ENCODE data around the gene MYOCOS. TPM values are rescaled to one million over a fixed set of nuclear protein-coding genes. Genes with fewer than 3 reads are reported as not detected.

Gene MYOCOS
- total and polyA plus RNA-seq, 2 of the 4 experiments (the other 2 are of a cell fraction): not detected

DNA sequence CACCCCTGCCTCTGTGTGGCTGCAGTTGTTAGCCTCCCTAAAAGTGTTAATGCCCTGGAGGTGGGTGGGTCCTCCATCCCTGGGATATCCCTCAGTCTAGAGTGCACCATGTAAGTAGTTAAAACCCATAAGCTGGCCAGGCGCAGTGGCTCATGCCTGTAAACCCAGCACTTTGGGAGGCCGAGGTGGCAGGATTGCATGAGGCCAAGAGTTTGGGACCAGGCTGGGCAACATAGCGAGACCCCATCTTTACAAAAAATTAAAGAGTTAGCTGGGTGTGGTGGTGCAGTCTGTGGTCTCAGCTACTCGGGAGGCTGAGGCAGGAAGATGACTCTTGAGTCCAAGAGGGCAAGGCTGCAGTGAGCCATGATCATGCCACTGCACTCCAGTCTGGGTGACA is 20.2 kb downstream of the MYOCOS start:
- BruUV-seq (replicated peaks): no TSS peak
- no peak overlapping the region for H3K4ac ChIP-seq (ENCODE audit: low read depth, low read length)
- no peak overlapping the region for H4K8ac ChIP-seq (ENCODE audit: low read depth in 2 of 2, low read length in 2 of 2)
- H3K9ac ChIP-seq (ENCODE audit: low read depth, low read length): no peak overlapping the region
- H3K18ac ChIP-seq (ENCODE audit: low read depth, low read length): no peak overlapping the region
- H2BK15ac ChIP-seq (ENCODE audit: low read depth, low read length): no peak overlapping the region
- in situ Hi-C loops (cut with MboI; ENCODE audit: low sequenced_read_pairs) (loop anchor here (10.0 kb wide), 1 partner anchor 343 kb away; no protein-coding TSS in a partner anchor), dilution Hi-C loops (cut with HindIII; ENCODE audit: low sequenced_read_pairs, unreplicated experiment) (no loop called here), intact Hi-C loops (cut with micrococcal nuclease) (no loop called here)
- H3K9me3 ChIP-seq (ENCODE audit: control insufficient read depth, insufficient read depth, low read length): no peaks in the 10 kb centered on the region
- H2BK5ac ChIP-seq (ENCODE audit: low read depth, low read length, poor library complexity, severe bottlenecking): no peak overlapping the region
- no peaks in the 10 kb centered on the region for H4K20me1 ChIP-seq (ENCODE audit: insufficient read depth, low read length)
- H4K5ac ChIP-seq (ENCODE audit: low read depth, low read length): no peak overlapping the region
- no peak for ATAC-seq (ENCODE audit: low read depth)
- H3K9me1 ChIP-seq (ENCODE audit: insufficient read depth, low read length): no peaks in the 10 kb centered on the region
- H4K91ac ChIP-seq (ENCODE audit: insufficient read depth, low read depth, low read length): no peak overlapping the region
- no peak overlapping the region for H3K27ac ChIP-seq (ENCODE audit: insufficient read depth, low read length)
- no peak overlapping the region for H3K56ac ChIP-seq (ENCODE audit: extremely low read depth, insufficient read depth, low read length)
- H2AFZ ChIP-seq (replicated peaks; ENCODE audit: low read length, poor library complexity): no peak overlapping the region
- no peak overlapping the region for H2BK120ac ChIP-seq (ENCODE audit: low read depth, low read length)
- H3K4me3 ChIP-seq (ENCODE audit: insufficient read depth, low read depth, low read length): no peak overlapping the region
- no peak overlapping the region for H2BK20ac ChIP-seq (ENCODE audit: low read depth, low read length)
- H3K4me1 ChIP-seq (ENCODE audit: control insufficient read depth, insufficient read depth, low read length): no peaks in the 10 kb centered on the region
- ChIA-PET POLR2A (ENCODE audit: unreplicated experiment) (no interaction called here), CTCF (interaction anchor here (0.7 to 1.0 kb wide), 3 partner anchors 10 to 343 kb away, joined by 3 to 7 read pairs (median 3); no protein-coding TSS in a partner anchor)
- no peak overlapping the region for H3K14ac ChIP-seq (replicated peaks; ENCODE audit: low read depth, low read length)
- peaks cover 6% of the 10 kb centered on the region; the same call in 1 of the 2 replicates for H3K27me3 ChIP-seq (ENCODE audit: control insufficient read depth, insufficient read depth, low read length)
- H3K36me3 ChIP-seq (ENCODE audit: control insufficient read depth, insufficient read depth, low read length): no peaks in the 10 kb centered on the region
- no peak overlapping the region for H2AK5ac ChIP-seq (ENCODE audit: low read depth, low read length)
- no peak overlapping the region for H3K4me2 ChIP-seq (ENCODE audit: low read depth, low read length)
- no peak overlapping the region for H3K23ac ChIP-seq (ENCODE audit: low read depth, low read length)
- TF ChIP-seq MXI1 (IDR thresholded peaks at IDR 0.05; ENCODE audit: borderline replicate concordance, low read depth, low read length) (no peak), CHD1 (IDR thresholded peaks at IDR 0.05; ENCODE audit: low read depth, low read length) (no peak)
- no peak for DNase-seq
- no CpG with 5 or more reads among the region's 4 CpGs for WGBS, 2 experiments (ENCODE audit: extremely low coverage in 2 of 2, insufficient read length in 1 of 2)
- no peaks in the 10 kb centered on the region for H3K79me1 ChIP-seq (ENCODE audit: low read depth in 1 of 2, low read length in 2 of 2)
- H2AK9ac ChIP-seq (replicated peaks; ENCODE audit: low read depth, low read length, poor library complexity): no peak overlapping the region

Measured in IMR-90 (cell line).